Heart left ventricle (tissue), 13 donors: ENCODE data around the gene EHMT2.

Experiments
- POLR2A ChIP-seq, 2 donors: fragments of 450-650 bp; IDR thresholded peaks; one replicate each; pipeline ENCODE4 v1.6.1; 2017; ENCODE audit warnings: antibody characterized with exemption in 2 of 2, mild to moderate bottlenecking in 2 of 2, moderate library complexity in 2 of 2
- TF ChIP-seq, protein P1 (sequence below), 12 donors: fragments of 200-600 bp; sonication (generic) in 4 of 12; IDR thresholded peaks; one replicate each; pipeline versions ENCODE4 v1.5.0 to v1.8.0; 2018 to 2022; ENCODE audit warnings: antibody characterized with exemption in 12 of 12, mild to moderate bottlenecking in 5 of 12
- donor health status: ischemic (EF 13 %, LVEDD 7.1; RV severe dilation, severe dysfunction).
- donor health status: DM: no; HTN: yes; CAD: no.
- donor health status: DM: no; HTN: no; CAD: no.
- donor health status: ischemic (EF 25% LVEDD 6.9; RV normal size, moderate dysfunction).
- donor health status: ischemic (EF 25% LVEDD 5.7; RV mildly dilated, moderate dysfunction).
- donor health status: ischemic (EF 35%, LVEDD 5.7; RV mildly dilated, moderate dysfunction).
- donor health status: nonischemic (EF 11% LVEDD 7.7; RV severe dilation, severe dysfunction).
- donor health status: DM: yes; HTN: yes; CAD: no.
- donor health status: PGD.
- donor health status: ischemic (EF 29% LVEDD 5.4; RV normal size, mild dysfunction).
- donor health status: nonischemic (EF 23%, LVEDD 6.1; RV moderate dilation, normal function).

DNA sequence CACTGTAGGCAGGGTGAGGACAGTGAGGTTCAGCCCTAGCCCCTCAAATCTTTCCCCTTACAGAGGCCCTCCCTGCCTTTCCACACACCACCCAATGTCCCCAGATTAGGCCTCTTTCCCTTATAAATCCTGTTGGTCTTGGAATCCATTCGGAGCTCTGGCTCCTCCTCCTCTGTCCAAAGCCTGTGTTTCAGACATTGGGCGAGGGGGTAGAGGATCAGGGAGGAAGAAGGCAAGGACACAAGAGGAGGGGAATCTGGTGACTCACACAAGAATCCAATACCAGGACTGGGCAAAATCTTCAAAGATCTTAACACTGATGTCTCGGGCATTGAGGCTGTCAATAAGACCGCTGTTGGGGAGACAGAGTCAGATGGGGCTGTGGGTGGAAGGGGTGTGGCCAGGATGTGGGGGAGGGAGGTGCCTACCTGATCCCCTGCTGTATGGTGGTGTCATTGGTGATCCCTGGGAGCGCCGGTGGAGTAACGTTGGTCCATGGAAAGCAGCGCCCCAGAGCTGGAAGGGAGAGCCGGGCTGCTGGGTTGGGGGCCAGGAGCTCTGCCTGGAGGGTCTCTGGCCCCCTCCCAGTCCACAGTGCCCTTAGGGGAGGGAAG lies 26.3 kb downstream of the EHMT2 start:
- TF ChIP-seq, protein P1, sequence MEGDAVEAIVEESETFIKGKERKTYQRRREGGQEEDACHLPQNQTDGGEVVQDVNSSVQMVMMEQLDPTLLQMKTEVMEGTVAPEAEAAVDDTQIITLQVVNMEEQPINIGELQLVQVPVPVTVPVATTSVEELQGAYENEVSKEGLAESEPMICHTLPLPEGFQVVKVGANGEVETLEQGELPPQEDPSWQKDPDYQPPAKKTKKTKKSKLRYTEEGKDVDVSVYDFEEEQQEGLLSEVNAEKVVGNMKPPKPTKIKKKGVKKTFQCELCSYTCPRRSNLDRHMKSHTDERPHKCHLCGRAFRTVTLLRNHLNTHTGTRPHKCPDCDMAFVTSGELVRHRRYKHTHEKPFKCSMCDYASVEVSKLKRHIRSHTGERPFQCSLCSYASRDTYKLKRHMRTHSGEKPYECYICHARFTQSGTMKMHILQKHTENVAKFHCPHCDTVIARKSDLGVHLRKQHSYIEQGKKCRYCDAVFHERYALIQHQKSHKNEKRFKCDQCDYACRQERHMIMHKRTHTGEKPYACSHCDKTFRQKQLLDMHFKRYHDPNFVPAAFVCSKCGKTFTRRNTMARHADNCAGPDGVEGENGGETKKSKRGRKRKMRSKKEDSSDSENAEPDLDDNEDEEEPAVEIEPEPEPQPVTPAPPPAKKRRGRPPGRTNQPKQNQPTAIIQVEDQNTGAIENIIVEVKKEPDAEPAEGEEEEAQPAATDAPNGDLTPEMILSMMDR (IDR thresholded peaks at IDR 0.05): no peak
- TF ChIP-seq POLR2A (IDR thresholded peaks at IDR 0.05): no peak
